HG02885 (cell line): Measurements from ENCODE around the gene PITPNM2.

Experiments used
- ATAC-seq: cut with Tn5 transposase; IDR thresholded peaks from one replicate; pipeline ENCODE4 v1.9.1; 2021; ENCODE audit warnings: mild to moderate bottlenecking; ENCODE audit not compliant: unreplicated experiment, poor library complexity

PITPNM2 gene

DNA sequence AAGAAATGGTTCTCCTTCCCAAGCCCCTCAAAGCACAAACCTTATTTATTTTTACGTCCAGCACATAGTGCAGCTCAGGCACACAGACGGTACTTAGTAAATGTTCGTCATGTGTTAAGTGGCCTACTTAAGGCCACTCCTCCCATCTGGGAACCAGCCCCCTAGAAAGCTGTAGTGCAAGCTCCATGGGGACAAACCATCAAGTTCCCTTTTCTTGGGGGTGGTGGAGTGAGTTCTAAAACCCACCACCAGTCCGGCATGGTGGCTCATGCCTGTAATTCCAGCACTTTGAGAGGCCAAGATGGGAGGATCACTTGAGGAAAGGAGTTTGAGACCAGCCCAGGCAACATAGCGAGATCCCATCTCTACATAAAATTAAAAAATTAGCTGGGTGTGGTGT lies 49.4 kb downstream of the PITPNM2 start:
- ATAC-seq = no peak
